K562 (cell line): ENCODE data around the gene CENPT. TPM values are rescaled to one million over a fixed set of nuclear protein-coding genes. Genes with fewer than 3 reads are reported as not detected.

Source experiments
- ATAC-seq: fragments of 200-7000 bp; cut with Tn5 transposase; 3 replicates; pipeline ENCODE4 v1.9.1; 2020; ENCODE audit warnings: moderate library complexity
- BruUV-seq: library from RNA; stranded (reverse); fragments of 400-500 nt; replicated peaks from 2 replicates; lab custom pipeline; 2021; lab: Mats Ljungman, UMichigan
- CTCF ChIA-PET: fragments of 300-600 bp; formaldehyde crosslinking; extraction: SDS; loops from one replicate; lab custom pipeline; 2021; ENCODE audit warnings: low intra/inter-chr PET ratio; lab: Yijun Ruan, JAX
- POLR2A ChIA-PET: fragments of 300-600, 350-650 bp; sonication (Branson Sonifier 250); formaldehyde crosslinking; extraction: SDS; loops from one replicate; lab custom pipeline; 2021; ENCODE audit warnings: antibody characterized with exemption, inconsistent platforms; lab: Yijun Ruan, JAX
- DNase-seq, 4 experiments: peaks; one replicate each; pipeline versions ENCODE4 v3.0.0 to v3.0.0-alpha.2; 2011 to 2018; ENCODE audit warnings: low spot score in 3 of 4, mixed read lengths in 3 of 4; ENCODE audit errors: extremely low read depth in 1 of 4
- FAIRE-seq: peaks from 2 replicates; lab custom pipeline; 2011; peaks lifted over from hg19 to GRCh38; lab: Jason Lieb, UNC
- H2AFZ ChIP-seq: 2 replicates; pipeline ENCODE4 v1.6.0; 2011; ENCODE audit warnings: low read depth, low read length, control low read depth, inconsistent platforms
- H3K27ac ChIP-seq: fragments of 200-600 bp; 3 replicates; pipeline ENCODE4 v1.8.0; 2011; ENCODE audit warnings: low read depth, mild to moderate bottlenecking, control low read depth, inconsistent platforms, low read length, moderate library complexity, mixed read lengths; ENCODE audit errors: extremely low read depth
- H3K27me3 ChIP-seq, 2 experiments: fragments of 300-600 bp in 1 of 2; 2 replicates in 1 of 2; 3 replicates in 1 of 2; pipeline versions ENCODE4 v1.6.0 to v1.8.0; 2011; ENCODE audit warnings: inconsistent platforms in 2 of 2, low read length in 2 of 2, mild to moderate bottlenecking in 1 of 2, mixed read lengths in 1 of 2, moderate library complexity in 1 of 2; ENCODE audit not compliant: control insufficient read depth in 2 of 2, insufficient read depth in 2 of 2
- H3K36me3 ChIP-seq: fragments of 300-600 bp; 3 replicates; pipeline ENCODE4 v1.8.0; 2011; ENCODE audit warnings: mild to moderate bottlenecking, low read length, inconsistent platforms; ENCODE audit not compliant: control insufficient read depth, insufficient read depth
- H3K4me1 ChIP-seq, 2 experiments: fragments of 200-600 bp in 1 of 2; replicated peaks in 1 of 2; 2 replicates in 1 of 2; 3 replicates in 1 of 2; pipeline versions ENCODE4 v1.5.1 to v1.8.0; 2011; ENCODE audit warnings: inconsistent platforms in 2 of 2, low read length in 2 of 2, mild to moderate bottlenecking in 1 of 2, mixed read lengths in 1 of 2, moderate library complexity in 1 of 2; ENCODE audit not compliant: control insufficient read depth in 2 of 2, insufficient read depth in 2 of 2
- H3K4me2 ChIP-seq: 2 replicates; pipeline ENCODE4 v1.6.1; 2011; ENCODE audit warnings: low read length, control low read depth, inconsistent platforms, mixed read lengths; ENCODE audit not compliant: insufficient read depth
- H3K4me3 ChIP-seq: fragments of 200-600 bp; sonication (generic), shearing (Covaris generic); 2 replicates; pipeline ENCODE4 v1.5.1; 2016; ENCODE audit warnings: control low read depth, inconsistent platforms
- H3K79me2 ChIP-seq: fragments of 200-600 bp; 3 replicates; pipeline ENCODE4 v1.8.0; 2011; ENCODE audit warnings: low read length, inconsistent platforms; ENCODE audit not compliant: control insufficient read depth, insufficient read depth
- H3K9ac ChIP-seq, 2 experiments: 2 replicates each; pipeline versions ENCODE4 v1.6.0 to v1.6.1; 2011; ENCODE audit warnings: low read depth in 2 of 2, low read length in 2 of 2, control low read depth in 1 of 2, inconsistent platforms in 1 of 2, mild to moderate bottlenecking in 1 of 2, mixed read lengths in 1 of 2; ENCODE audit not compliant: insufficient read depth in 1 of 2
- H3K9me1 ChIP-seq: one replicate; pipeline ENCODE4 v1.6.0; 2011; ENCODE audit warnings: inconsistent platforms, mild to moderate bottlenecking, low read length, moderate library complexity; ENCODE audit not compliant: control insufficient read depth, insufficient read depth
- H3K9me3 ChIP-seq: replicated peaks from 2 replicates; pipeline ENCODE4 v1.5.1; 2011; ENCODE audit warnings: low read depth, low read length, inconsistent platforms; ENCODE audit not compliant: control insufficient read depth, insufficient read depth
- H4K20me1 ChIP-seq: replicated peaks from 2 replicates; pipeline ENCODE4 v1.6.1; 2011; ENCODE audit warnings: low read length, inconsistent platforms, mixed read lengths; ENCODE audit not compliant: control insufficient read depth, insufficient read depth
- FOXJ2 ChIP-seq: fragments of 200-800 bp; sonication (Bioruptor generic); IDR thresholded peaks from 2 replicates; pipeline ENCODE4 v1.6.1; 2016; ENCODE audit warnings: missing genetic modification characterization, missing compliant biosample characterization
- KAT8 ChIP-seq: fragments of 450-650 bp; IDR thresholded peaks from 2 replicates; pipeline ENCODE4 v1.6.1; 2016; ENCODE audit warnings: low read depth, mild to moderate bottlenecking
- SMAD4 ChIP-seq: fragments of 250-450 bp; sonication (Bioruptor Pico); conservative IDR thresholded peaks from 2 replicates; pipeline ENCODE4 v1.8.0; 2021; ENCODE audit warnings: inconsistent platforms, mild to moderate bottlenecking, moderate library complexity
- THRA ChIP-seq: fragments of 450-650 bp; IDR thresholded peaks from 2 replicates; pipeline ENCODE4 v1.6.1; 2017; ENCODE audit warnings: mild to moderate bottlenecking, moderate library complexity
- ZNF644 ChIP-seq: fragments of 200-800 bp; sonication (Bioruptor generic); IDR thresholded peaks from 2 replicates; pipeline ENCODE4 v1.6.1; 2016; ENCODE audit warnings: low read depth, missing genetic modification characterization, missing compliant biosample characterization
- ZNF780A ChIP-seq: fragments of 250-450 bp; sonication (Bioruptor Pico); IDR thresholded peaks from 2 replicates; pipeline ENCODE4 v1.5.0; 2021; ENCODE audit warnings: mild to moderate bottlenecking
- WGBS: fragments of 100-300 bp; shearing (Covaris generic); methylation state at CpG from one replicate; pipeline ENCODE4 v1.1.6; 2016; ENCODE audit warnings: low coverage, mixed read lengths; ENCODE audit not compliant: insufficient coverage; ENCODE audit errors: missing lambda C conversion rate; 5-methylcytosine and 5-hydroxymethylcytosine counted together
- in situ Hi-C: fragments of 300-500 bp; cut with MboI; formaldehyde crosslinking; loops from 4 replicates; pipeline ENCODE4 v1.15.0; 2018; ENCODE audit warnings: inconsistent platforms, mixed read lengths
- intact Hi-C: fragments of 100-400 bp; cut with micrococcal nuclease; formaldehyde crosslinking; loops from 2 replicates; pipeline ENCODE4 v1.14.2; 2022
- polyA plus RNA-seq, 8 experiments: library from polyadenylated mRNA; depleted of rRNA in 4 of 8; stranded (reverse) in 5 of 8; unstranded in 3 of 8; fragments of >200 nt; fragmentation: Nextera tagmentation in 2 of 8; fragmentation: Illumina TruSeq in 1 of 8; extraction: Ambion mirVana in 2 of 8; extraction: Trizol in 1 of 8; gene quantifications; 2 replicates each; pipeline versions ENCODE4 v1.2.1 to v1.2.3, GENCODE V29; 2011 to 2014; ENCODE audit warnings: inconsistent platforms in 1 of 8, missing spikeins in 1 of 8
- total RNA-seq, 7 experiments: library from RNA; depleted of rRNA in 6 of 7; stranded (reverse); fragments of >200 nt in 6 of 7; fragmentation: Illumina TruSeq in 2 of 7; extraction: Trizol in 2 of 7; gene quantifications; 2 replicates each; pipeline versions ENCODE4 v1.2.1 to v1.2.3, GENCODE V29; 2011 to 2021; ENCODE audit warnings: low replicate concordance in 1 of 7

Gene CENPT
- total and polyA plus RNA-seq, 9 of the 15 experiments (the other 6 are each of a cell fraction or from before 2014, with no cell fraction given) = 3.6 to 94.2 (median 44.1) TPM

GRCh38 chr16:67877064-67877463 lies 29.6 kb upstream of the CENPT start:
- WGBS = 98% methylated on average over 11 of the region's 11 CpGs
- no peak overlapping the region for H3K4me3 ChIP-seq
- H2AFZ ChIP-seq = no peak overlapping the region
- H3K27ac ChIP-seq = no peak overlapping the region
- CTCF ChIA-PET = no interaction called here
- H3K36me3 ChIP-seq = peaks cover 84% of the 10 kb centered on the region; the same call in 2 of the 3 replicates
- no peaks in the 10 kb centered on the region for H3K9me3 ChIP-seq
- intact Hi-C loops = no loop called here
- peaks cover 19% of the 10 kb centered on the region for H4K20me1 ChIP-seq
- FAIRE-seq = no peak
- DNase-seq = no peak
- H3K9ac ChIP-seq = peak overlapping the region in 1 of 2 experiments; percentile 61; a peak in 1 of 4 replicates
- no peak for ATAC-seq
- H3K4me2 ChIP-seq = no peak overlapping the region
- in situ Hi-C loops = no loop called here
- POLR2A ChIA-PET = interaction anchor here (1.0 to 2.3 kb wide), 3 partner anchors 11 to 33 kb away, joined by 3 to 11 read pairs (median 3); no protein-coding TSS in a partner anchor
- BruUV-seq = no TSS peak
- peaks cover 40% of the 10 kb centered on the region for H3K79me2 ChIP-seq
- TF ChIP-seq ZNF780A (no peak), SMAD4 (CRISPR knock-in tag) (no peak), THRA (no peak), KAT8 (no peak), ZNF644 (no peak), FOXJ2 (tag) (no peak)
- peaks cover 20 to 28% of the 10 kb centered on the region in 2 experiments; a peak in 4 of 5 replicates for H3K4me1 ChIP-seq
- no peaks in the 10 kb centered on the region for H3K9me1 ChIP-seq
- H3K27me3 ChIP-seq = no peaks in the 10 kb centered on the region
